ENCODE measurements around the gene IL6ST. TPM values are rescaled to one million over a fixed set of nuclear protein-coding genes. Genes with fewer than 3 reads are reported as not detected.
A peak's percentile ranks its signal among the peaks of the same experiment; 100 is the strongest.
"Not testable (repeated sequence)": the region's sequence is repeated elsewhere in the genome, so short reads cannot be mapped to it uniquely, and the experiment has no call there.

Gene IL6ST
- total RNA-seq, 4 donors from 2014 or later = 71.4 to 246 (median 116) TPM

DNA sequence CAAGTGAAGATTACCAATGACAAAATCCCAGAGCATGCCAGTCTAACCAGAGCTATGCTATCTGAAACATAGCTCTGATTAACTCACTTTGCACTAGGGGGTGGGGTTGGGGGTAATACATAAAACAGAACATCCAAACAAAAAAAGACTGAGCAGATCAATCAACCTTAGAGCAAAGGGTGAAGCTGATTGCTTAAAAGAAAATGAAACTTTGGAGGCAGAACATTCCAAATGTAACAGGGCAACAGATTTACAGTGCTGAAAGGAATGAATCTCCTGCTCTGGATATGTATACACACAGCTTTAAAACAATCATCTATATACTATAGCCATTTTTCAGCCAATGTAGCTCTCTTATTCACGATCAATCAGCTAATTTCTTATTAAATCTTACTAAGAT is 4.9 kb downstream of the IL6ST start:
- Histone ChIP-seq H3K4me3 (peak overlapping the region in 2 of 4 donors; percentile 1 to 8), H3K4me1 (peaks cover 10 to 69% (median 17%) of the 10 kb centered on the region in 3 donors)
- intact Hi-C loops (cut with DNase I) = no loop called here

DNA sequence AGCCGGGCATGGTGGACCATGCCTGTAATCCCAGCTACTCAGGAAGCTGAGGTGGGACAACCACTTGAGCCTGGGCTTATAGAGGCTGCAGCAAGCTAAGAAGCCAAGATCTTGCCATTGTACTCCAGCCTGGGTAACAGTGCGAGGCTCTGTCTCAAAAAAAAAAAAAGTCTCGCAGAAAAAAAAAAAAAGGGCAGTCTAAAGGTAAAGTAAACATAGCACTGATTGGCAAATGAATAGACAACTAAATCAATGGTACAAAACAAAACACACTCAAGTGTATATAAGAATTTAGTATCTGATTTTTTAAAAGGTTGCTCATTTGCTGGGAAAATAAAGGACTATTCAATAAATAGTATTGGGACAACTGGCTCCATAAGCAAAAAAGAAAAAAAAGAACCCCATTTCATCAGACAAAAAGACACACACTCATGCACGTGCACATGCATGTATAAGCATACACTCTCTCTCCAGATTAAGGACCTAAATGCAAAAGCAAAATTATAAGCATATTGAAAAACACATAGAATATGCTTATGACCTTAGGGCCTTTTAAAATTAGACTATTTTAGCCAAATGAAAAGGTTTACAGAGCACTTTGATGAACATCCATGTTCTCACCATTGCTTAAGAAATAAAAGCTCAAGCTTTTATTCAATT is 5.7 kb downstream of the IL6ST start:
- WGBS, 2 donors = 22 to 62% methylated on average over 4 of the region's 4 CpGs
- no peaks in the 10 kb centered on the region for H3K27me3 ChIP-seq
- H3K9me3 ChIP-seq = no peaks in the 10 kb centered on the region
- peaks cover 10 to 76% (median 17%) of the 10 kb centered on the region in 3 donors for H3K4me1 ChIP-seq
- no peak for DNase-seq
- intact Hi-C loops (cut with DNase I) = no loop called here
- TF ChIP-seq POLR2A (IDR thresholded peaks at IDR 0.05) = no peak
- TF ChIP-seq, protein P1, sequence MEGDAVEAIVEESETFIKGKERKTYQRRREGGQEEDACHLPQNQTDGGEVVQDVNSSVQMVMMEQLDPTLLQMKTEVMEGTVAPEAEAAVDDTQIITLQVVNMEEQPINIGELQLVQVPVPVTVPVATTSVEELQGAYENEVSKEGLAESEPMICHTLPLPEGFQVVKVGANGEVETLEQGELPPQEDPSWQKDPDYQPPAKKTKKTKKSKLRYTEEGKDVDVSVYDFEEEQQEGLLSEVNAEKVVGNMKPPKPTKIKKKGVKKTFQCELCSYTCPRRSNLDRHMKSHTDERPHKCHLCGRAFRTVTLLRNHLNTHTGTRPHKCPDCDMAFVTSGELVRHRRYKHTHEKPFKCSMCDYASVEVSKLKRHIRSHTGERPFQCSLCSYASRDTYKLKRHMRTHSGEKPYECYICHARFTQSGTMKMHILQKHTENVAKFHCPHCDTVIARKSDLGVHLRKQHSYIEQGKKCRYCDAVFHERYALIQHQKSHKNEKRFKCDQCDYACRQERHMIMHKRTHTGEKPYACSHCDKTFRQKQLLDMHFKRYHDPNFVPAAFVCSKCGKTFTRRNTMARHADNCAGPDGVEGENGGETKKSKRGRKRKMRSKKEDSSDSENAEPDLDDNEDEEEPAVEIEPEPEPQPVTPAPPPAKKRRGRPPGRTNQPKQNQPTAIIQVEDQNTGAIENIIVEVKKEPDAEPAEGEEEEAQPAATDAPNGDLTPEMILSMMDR (IDR thresholded peaks at IDR 0.05) = no peak
- H3K4me3 ChIP-seq = peak overlapping the region in 2 of 4 donors; percentile 1 to 8
- no peak overlapping the region for H3K27ac ChIP-seq
- H3K36me3 ChIP-seq = peaks cover 0 to 7% (median 0%) of the 10 kb centered on the region in 3 donors

More for the DNA sequence above, 4.9 kb downstream of the IL6ST start:
- no peak for TF ChIP-seq POLR2A (IDR thresholded peaks at IDR 0.05)
- TF ChIP-seq, protein P1 (IDR thresholded peaks at IDR 0.05) = no peak
- DNase-seq = no peak
- peak overlapping the region in 1 of 4 donors; percentile 7 for H3K27ac ChIP-seq
- peaks cover 0 to 7% (median 0%) of the 10 kb centered on the region in 3 donors for H3K36me3 ChIP-seq
- WGBS, 2 donors = 74 to 81% methylated on average over 1 of the region's 1 CpG
- H3K9me3 ChIP-seq = no peaks in the 10 kb centered on the region
- no peaks in the 10 kb centered on the region for H3K27me3 ChIP-seq

DNA sequence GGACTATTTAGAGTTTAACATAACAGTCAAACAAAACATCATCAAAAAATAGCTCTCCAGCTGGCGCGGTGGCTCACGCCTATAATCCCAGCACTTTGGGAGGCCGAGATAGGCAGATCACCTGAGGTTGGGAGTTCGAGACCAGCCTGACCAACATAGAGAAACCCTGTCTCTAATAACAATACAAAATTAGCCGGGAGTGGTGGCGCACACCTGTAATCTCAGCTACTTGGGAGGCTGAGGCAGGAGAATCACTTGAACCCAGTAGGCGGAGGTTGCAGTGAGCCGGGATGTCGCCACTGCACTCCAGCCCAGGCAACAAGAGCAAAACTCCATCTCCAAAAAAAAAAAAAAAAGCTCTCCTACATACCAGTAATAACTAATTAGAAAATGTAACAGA is 6.3 kb downstream of the IL6ST start:
- H3K9me3 ChIP-seq; intact Hi-C loops (cut with DNase I); H3K36me3 ChIP-seq; DNase-seq; H3K27ac ChIP-seq; H3K27me3 ChIP-seq; H3K4me3 ChIP-seq: not testable (repeated sequence)
- 90 to 95% methylated on average over 10 of the region's 10 CpGs for WGBS, 2 donors
- peaks cover 10 to 80% (median 17%) of the 10 kb centered on the region in 3 donors for H3K4me1 ChIP-seq

DNA sequence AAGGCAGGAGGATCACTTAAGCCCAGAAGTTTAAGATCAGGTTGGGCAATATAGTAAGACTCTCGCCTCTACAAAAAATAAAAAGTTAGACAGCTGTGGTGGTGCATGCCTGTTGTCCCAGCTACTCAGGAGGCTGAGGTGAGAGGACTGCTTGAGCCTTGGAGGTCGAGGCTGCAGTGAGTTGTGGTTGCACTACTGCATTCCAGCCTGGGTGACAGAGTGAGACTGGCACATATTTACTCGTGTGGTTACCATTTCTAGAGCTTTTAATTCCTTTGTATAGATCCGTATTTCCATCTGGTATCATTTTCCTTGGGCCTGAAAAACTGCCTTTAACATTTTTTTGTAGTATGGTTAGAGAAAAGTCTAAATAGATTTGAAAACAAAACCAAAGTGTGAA is 7.8 kb downstream of the IL6ST start:
- Histone ChIP-seq H3K4me3 (no peak overlapping the region), H3K4me1 (peaks cover 0 to 80% (median 14%) of the 10 kb centered on the region in 3 donors), H3K9me3 (no peaks in the 10 kb centered on the region), H3K27me3 (no peaks in the 10 kb centered on the region), H3K27ac (no peak overlapping the region), H3K36me3 (peaks cover 0 to 13% (median 0%) of the 10 kb centered on the region in 3 donors)
- no peak for TF ChIP-seq POLR2A (IDR thresholded peaks at IDR 0.05)
- WGBS, 2 donors = 81 to 89% methylated on average over 4 of the region's 4 CpGs
- intact Hi-C loops (cut with DNase I) = no loop called here
- no peak for DNase-seq

DNA sequence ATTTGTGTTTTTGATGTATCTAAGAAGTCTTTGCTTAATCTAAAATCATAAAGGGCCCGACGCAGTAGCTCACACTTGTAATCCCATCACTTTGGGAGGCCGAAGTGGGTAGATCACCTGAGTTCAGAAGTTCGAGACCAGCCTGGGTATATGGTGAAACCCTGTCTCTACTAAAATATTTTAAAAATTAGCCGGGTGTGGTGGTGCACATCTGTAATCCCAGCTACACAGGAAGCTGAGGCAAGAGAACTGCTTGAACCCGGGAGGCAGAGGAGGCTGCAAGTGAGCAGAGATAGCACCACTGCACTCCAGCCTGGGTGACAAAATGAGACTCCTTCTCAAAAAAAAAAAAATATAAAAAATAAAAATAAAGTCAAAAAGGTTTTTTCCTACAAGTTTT is 9.6 kb downstream of the IL6ST start:
- Histone ChIP-seq H3K9me3 (no peaks in the 10 kb centered on the region), H3K27ac (no peak overlapping the region), H3K36me3 (peaks cover 0 to 31% (median 5%) of the 10 kb centered on the region in 3 donors), H3K27me3 (no peaks in the 10 kb centered on the region), H3K4me1 (peaks cover 0 to 76% (median 14%) of the 10 kb centered on the region in 3 donors), H3K4me3 (no peak overlapping the region)
- WGBS, 2 donors = 82 to 89% methylated on average over 6 of the region's 6 CpGs
- TF ChIP-seq, protein P1 (IDR thresholded peaks at IDR 0.05) = no peak
- no peak for TF ChIP-seq POLR2A (IDR thresholded peaks at IDR 0.05)
- DNase-seq = no peak
- intact Hi-C loops (cut with DNase I) = no loop called here

DNA sequence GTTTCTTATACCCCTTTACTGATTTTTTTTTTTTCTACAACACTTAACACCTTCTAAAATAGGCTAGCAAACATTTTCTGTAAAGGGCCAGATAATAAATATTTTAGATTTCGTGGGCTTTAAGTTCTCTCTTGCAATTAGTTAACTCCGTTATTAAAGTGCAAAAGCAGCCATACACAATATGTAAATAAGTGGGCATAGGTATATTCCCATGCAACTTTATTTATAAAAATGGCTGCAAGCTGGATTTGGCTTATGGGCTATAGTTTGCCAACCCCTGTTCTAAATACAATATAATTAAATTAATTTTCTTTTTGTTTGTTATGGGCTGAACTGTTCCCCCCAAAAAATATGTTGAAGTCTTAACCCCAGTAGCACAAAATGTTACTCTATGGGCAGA is 10.8 kb downstream of the IL6ST start:
- intact Hi-C loops (cut with DNase I) = no loop called here
- Histone ChIP-seq H3K4me3 (no peak overlapping the region), H3K4me1 (peaks cover 0 to 76% (median 8%) of the 10 kb centered on the region in 3 donors), H3K27ac (no peak overlapping the region), H3K36me3 (peaks cover 0 to 40% (median 5%) of the 10 kb centered on the region in 3 donors), H3K9me3 (no peaks in the 10 kb centered on the region), H3K27me3 (no peaks in the 10 kb centered on the region)
- TF ChIP-seq, protein P1 (IDR thresholded peaks at IDR 0.05) = no peak
- no peak for TF ChIP-seq POLR2A (IDR thresholded peaks at IDR 0.05)
- WGBS, 2 donors = 87 to 91% methylated on average over 2 of the region's 2 CpGs
- no peak for DNase-seq
